Measurements from ENCODE around the gene PRRX1. TPM values are rescaled to one million over a fixed set of nuclear protein-coding genes. Genes with fewer than 3 reads are reported as not detected.

Gene PRRX1
- total RNA-seq, 1 experiment from 2014 or later = 1.8 TPM

DNA sequence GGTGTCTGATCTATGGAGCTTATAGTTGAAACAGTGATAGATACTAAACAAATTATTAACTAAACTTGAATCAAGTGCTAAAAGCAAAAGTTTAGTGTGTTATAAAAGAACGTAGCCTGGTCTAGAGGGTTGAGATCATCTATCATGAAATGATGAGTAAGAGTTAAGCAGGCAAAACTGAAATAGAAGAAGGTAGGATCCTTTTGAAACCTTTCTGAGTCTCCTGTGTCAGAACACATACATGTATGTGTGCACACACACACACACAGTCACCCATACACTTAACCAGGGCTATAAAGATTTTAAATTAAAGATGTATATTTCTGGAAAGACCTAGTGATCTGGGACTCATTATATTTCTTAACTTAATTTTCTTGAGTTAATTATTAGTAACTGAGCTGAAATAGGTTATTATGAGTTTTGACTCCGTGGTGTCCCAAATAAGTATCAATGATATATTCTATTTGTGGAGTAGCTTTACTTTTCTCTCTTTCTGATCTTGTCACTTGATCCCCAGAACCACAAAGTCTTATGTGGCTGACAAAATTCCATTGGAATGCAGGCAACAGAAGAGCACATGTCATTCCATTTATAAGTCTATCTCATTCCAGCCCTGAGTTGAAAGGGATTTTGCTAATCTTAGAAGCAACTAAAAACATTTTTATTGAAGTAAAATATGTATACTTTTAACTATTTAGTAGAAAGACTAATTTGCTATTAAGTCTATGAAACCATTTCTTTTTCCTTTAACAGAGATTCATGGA is 70.7 kb downstream of the PRRX1 start:
- TF ChIP-seq, protein P1, sequence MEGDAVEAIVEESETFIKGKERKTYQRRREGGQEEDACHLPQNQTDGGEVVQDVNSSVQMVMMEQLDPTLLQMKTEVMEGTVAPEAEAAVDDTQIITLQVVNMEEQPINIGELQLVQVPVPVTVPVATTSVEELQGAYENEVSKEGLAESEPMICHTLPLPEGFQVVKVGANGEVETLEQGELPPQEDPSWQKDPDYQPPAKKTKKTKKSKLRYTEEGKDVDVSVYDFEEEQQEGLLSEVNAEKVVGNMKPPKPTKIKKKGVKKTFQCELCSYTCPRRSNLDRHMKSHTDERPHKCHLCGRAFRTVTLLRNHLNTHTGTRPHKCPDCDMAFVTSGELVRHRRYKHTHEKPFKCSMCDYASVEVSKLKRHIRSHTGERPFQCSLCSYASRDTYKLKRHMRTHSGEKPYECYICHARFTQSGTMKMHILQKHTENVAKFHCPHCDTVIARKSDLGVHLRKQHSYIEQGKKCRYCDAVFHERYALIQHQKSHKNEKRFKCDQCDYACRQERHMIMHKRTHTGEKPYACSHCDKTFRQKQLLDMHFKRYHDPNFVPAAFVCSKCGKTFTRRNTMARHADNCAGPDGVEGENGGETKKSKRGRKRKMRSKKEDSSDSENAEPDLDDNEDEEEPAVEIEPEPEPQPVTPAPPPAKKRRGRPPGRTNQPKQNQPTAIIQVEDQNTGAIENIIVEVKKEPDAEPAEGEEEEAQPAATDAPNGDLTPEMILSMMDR (IDR thresholded peaks at IDR 0.05; ENCODE audit: unreplicated experiment) = no peak
- H3K27ac Mint-ChIP-seq (ENCODE audit: unreplicated experiment) = no peak overlapping the region
- no peaks in the 10 kb centered on the region for H3K27me3 Mint-ChIP-seq (ENCODE audit: unreplicated experiment)
- intact Hi-C loops (cut with micrococcal nuclease; ENCODE audit: unreplicated experiment) = no loop called here
- BruUV-seq (replicated peaks) = no TSS peak
- H3K4me3 Mint-ChIP-seq (ENCODE audit: low read depth, unreplicated experiment) = no peak overlapping the region
- peaks cover 4% of the 10 kb centered on the region for H3K4me1 Mint-ChIP-seq (ENCODE audit: low read depth, unreplicated experiment)
- no peaks in the 10 kb centered on the region for H3K36me3 Mint-ChIP-seq (ENCODE audit: insufficient read depth, unreplicated experiment)
- no peaks in the 10 kb centered on the region for H3K9me3 Mint-ChIP-seq (ENCODE audit: low read depth, unreplicated experiment)
- no peak for DNase-seq
- CTCF ChIA-PET = no interaction called here

DNA sequence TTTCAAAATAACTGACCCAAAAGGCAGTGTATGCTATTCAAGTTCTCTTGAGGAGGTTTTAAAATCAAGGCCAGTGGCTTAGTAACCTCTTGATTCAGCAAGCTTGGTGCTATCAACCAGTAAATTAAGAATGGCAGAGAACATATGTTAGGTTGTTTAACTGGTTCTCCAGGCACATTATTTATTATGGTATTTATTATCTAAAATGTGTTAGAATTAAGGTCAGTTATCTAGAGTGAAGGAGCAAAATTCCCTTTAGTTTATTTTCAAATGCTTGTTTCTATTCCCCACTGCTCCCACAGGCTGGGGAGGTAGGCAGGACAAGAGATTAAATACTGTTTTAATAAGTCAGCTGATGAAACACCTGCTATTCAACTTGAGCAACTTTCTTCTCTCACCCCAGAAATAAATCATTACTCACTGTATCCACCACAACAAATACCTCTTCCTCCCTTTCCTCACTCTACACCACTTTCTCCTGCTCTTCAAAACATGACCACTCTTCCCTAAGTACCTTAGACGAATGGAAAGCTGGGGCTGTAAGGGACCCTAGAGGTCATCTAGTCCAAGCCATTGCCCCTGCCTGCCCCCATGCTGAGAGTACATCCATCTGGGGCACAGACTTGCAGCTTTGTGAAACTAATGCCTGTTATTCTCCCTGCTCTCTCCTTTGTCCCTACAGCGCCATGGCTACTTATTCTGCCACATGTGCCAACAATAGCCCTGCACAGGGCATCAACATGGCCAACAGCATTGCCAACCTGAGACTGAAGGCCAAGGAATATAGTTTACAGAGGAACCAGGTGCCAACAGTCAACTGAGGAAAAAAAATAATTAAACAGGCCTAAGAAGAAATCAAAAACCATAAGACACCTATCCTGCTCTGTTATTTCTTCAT is 71.7 kb downstream of the PRRX1 start:
- Mint-ChIP-seq H3K27ac (ENCODE audit: unreplicated experiment) (no peak overlapping the region), H3K9me3 (ENCODE audit: low read depth, unreplicated experiment) (peaks cover 4% of the 10 kb centered on the region), H3K4me1 (ENCODE audit: low read depth, unreplicated experiment) (no peaks in the 10 kb centered on the region), H3K36me3 (ENCODE audit: insufficient read depth, unreplicated experiment) (no peaks in the 10 kb centered on the region), H3K4me3 (ENCODE audit: low read depth, unreplicated experiment) (no peak overlapping the region), H3K27me3 (ENCODE audit: unreplicated experiment) (no peaks in the 10 kb centered on the region)
- intact Hi-C loops (cut with micrococcal nuclease; ENCODE audit: unreplicated experiment) = no loop called here
- BruUV-seq (replicated peaks) = no TSS peak
- DNase-seq = no peak
- CTCF ChIA-PET = no interaction called here
- TF ChIP-seq, protein P1 (IDR thresholded peaks at IDR 0.05; ENCODE audit: unreplicated experiment) = no peak

DNA sequence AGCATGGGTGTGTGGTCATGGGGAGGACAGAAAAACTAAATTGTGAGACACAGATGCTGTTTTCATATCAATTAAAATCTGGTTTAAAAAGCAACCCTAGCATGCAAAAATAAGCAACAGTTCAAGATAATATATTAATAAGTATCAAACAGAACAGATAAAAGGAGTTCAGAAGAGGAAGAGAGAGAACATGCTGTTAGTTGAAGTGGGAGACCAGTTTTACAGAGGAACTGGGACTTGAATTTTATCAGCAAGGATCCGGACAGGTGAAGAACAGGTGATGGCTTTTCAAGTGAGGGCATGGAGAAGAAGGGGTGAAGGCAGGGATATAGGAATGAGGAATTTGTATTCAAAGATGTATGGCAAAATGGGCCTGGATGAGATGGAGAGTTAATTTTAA is 75.9 kb downstream of the PRRX1 start:
- H3K27me3 Mint-ChIP-seq (ENCODE audit: unreplicated experiment) = no peaks in the 10 kb centered on the region
- TF ChIP-seq, protein P1 (IDR thresholded peaks at IDR 0.05; ENCODE audit: unreplicated experiment) = no peak
- no peaks in the 10 kb centered on the region for H3K36me3 Mint-ChIP-seq (ENCODE audit: insufficient read depth, unreplicated experiment)
- no peak overlapping the region for H3K27ac Mint-ChIP-seq (ENCODE audit: unreplicated experiment)
- BruUV-seq (replicated peaks) = no TSS peak
- no peaks in the 10 kb centered on the region for H3K4me1 Mint-ChIP-seq (ENCODE audit: low read depth, unreplicated experiment)
- intact Hi-C loops (cut with micrococcal nuclease; ENCODE audit: unreplicated experiment) = no loop called here
- CTCF ChIA-PET = no interaction called here
- H3K4me3 Mint-ChIP-seq (ENCODE audit: low read depth, unreplicated experiment) = no peak overlapping the region
- peaks cover 13% of the 10 kb centered on the region for H3K9me3 Mint-ChIP-seq (ENCODE audit: low read depth, unreplicated experiment)
- no peak for DNase-seq

DNA sequence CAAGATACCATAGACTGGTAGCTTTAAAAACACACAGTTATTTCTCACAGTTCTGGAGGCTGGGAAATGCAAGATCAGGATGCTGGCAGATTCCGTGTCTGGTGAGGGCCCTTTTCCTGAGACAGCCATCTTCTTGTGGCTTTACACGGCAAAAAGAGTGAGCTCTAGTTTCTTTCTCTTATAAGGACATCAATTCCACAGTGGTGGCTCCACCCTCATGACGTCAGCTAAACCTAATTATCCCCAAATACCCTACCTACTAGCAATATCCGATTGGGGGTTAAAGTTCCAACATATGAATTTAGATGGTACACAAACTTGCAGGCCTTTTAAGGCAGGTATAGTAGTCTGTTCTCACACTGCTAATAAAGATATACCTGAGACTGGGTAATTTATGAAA is 77.7 kb downstream of the PRRX1 start:
- Mint-ChIP-seq H3K9me3 (ENCODE audit: low read depth, unreplicated experiment) (peaks cover 13% of the 10 kb centered on the region), H3K4me1 (ENCODE audit: low read depth, unreplicated experiment) (no peaks in the 10 kb centered on the region), H3K27me3 (ENCODE audit: unreplicated experiment) (no peaks in the 10 kb centered on the region), H3K27ac (ENCODE audit: unreplicated experiment) (no peak overlapping the region), H3K4me3 (ENCODE audit: low read depth, unreplicated experiment) (no peak overlapping the region), H3K36me3 (ENCODE audit: insufficient read depth, unreplicated experiment) (no peaks in the 10 kb centered on the region)
- CTCF ChIA-PET = no interaction called here
- no TSS peak for BruUV-seq (replicated peaks)
- TF ChIP-seq, protein P1 (IDR thresholded peaks at IDR 0.05; ENCODE audit: unreplicated experiment) = no peak
- intact Hi-C loops (cut with micrococcal nuclease; ENCODE audit: unreplicated experiment) = no loop called here
- no peak for DNase-seq
